ENCODE data around the gene CDC42BPG.
"Not testable (repeated sequence)": the region's sequence is repeated elsewhere in the genome, so short reads cannot be mapped to it uniquely, and the experiment has no call there.

CDC42BPG gene

GRCh38 chr11:64823568-64824119, 20.8 kb downstream of the CDC42BPG start:
- Histone ChIP-seq H3K36me3 (ENCODE audit: insufficient read depth, low read depth, low read length) (no peaks in the 10 kb centered on the region), H3K4me1 (ENCODE audit: insufficient read depth, low read length) (no peaks in the 10 kb centered on the region), H3K9ac (ENCODE audit: low read depth, low read length) (no peak overlapping the region), H3K27ac (ENCODE audit: low read length) (no peak overlapping the region), H3K27me3 (ENCODE audit: insufficient read depth, low read length) (no peaks in the 10 kb centered on the region), H3K4me3 (ENCODE audit: low read length) (no peak overlapping the region), H3K9me3 (ENCODE audit: insufficient read depth, low read depth, low read length) (no peaks in the 10 kb centered on the region)

- no peaks in the 10 kb centered on the region for H3K36me3 ChIP-seq (ENCODE audit: insufficient read depth, low read depth, low read length)
- no peak overlapping the region for H3K9ac ChIP-seq (ENCODE audit: low read depth, low read length)
- H3K4me1 ChIP-seq (ENCODE audit: insufficient read depth, low read length), result no peaks in the 10 kb centered on the region
- H3K27me3 ChIP-seq (ENCODE audit: insufficient read depth, low read length), result no peaks in the 10 kb centered on the region
- H3K4me3 ChIP-seq (ENCODE audit: low read length), result no peak overlapping the region
- H3K9me3 ChIP-seq (ENCODE audit: insufficient read depth, low read depth, low read length), result no peaks in the 10 kb centered on the region
- H3K27ac ChIP-seq (ENCODE audit: low read length), result no peak overlapping the region
These were observed 27.0 kb downstream of the CDC42BPG start for GRCh38 chr11:64817476-64817875.

GRCh38 chr11:64815433-64815832, 29.0 kb downstream of the CDC42BPG start:
- not testable (repeated sequence) for H3K4me3 ChIP-seq (ENCODE audit: low read length); H3K9me3 ChIP-seq (ENCODE audit: insufficient read depth, low read depth, low read length); H3K27ac ChIP-seq (ENCODE audit: low read length); H3K4me1 ChIP-seq (ENCODE audit: insufficient read depth, low read length); H3K9ac ChIP-seq (ENCODE audit: low read depth, low read length); H3K36me3 ChIP-seq (ENCODE audit: insufficient read depth, low read depth, low read length); H3K27me3 ChIP-seq (ENCODE audit: insufficient read depth, low read length)

GRCh38 chr11:64814712-64815187, 29.7 kb downstream of the CDC42BPG start:
- Histone ChIP-seq H3K27me3 (ENCODE audit: insufficient read depth, low read length) (no peaks in the 10 kb centered on the region), H3K9me3 (ENCODE audit: insufficient read depth, low read depth, low read length) (no peaks in the 10 kb centered on the region), H3K9ac (ENCODE audit: low read depth, low read length) (no peak overlapping the region), H3K4me1 (ENCODE audit: insufficient read depth, low read length) (no peaks in the 10 kb centered on the region), H3K4me3 (ENCODE audit: low read length) (no peak overlapping the region), H3K36me3 (ENCODE audit: insufficient read depth, low read depth, low read length) (no peaks in the 10 kb centered on the region), H3K27ac (ENCODE audit: low read length) (no peak overlapping the region)

GRCh38 chr11:64813826-64814225, 30.6 kb downstream of the CDC42BPG start:
- Histone ChIP-seq H3K4me3 (ENCODE audit: low read length) (no peak overlapping the region), H3K4me1 (ENCODE audit: insufficient read depth, low read length) (peaks cover 6% of the 10 kb centered on the region; the same call in 1 of the 2 replicates), H3K9me3 (ENCODE audit: insufficient read depth, low read depth, low read length) (no peaks in the 10 kb centered on the region), H3K27ac (ENCODE audit: low read length) (no peak overlapping the region), H3K9ac (ENCODE audit: low read depth, low read length) (no peak overlapping the region), H3K36me3 (ENCODE audit: insufficient read depth, low read depth, low read length) (no peaks in the 10 kb centered on the region), H3K27me3 (ENCODE audit: insufficient read depth, low read length) (no peaks in the 10 kb centered on the region)

- H3K36me3 ChIP-seq (ENCODE audit: insufficient read depth, low read depth, low read length), result peaks cover 24% of the 10 kb centered on the region
- no peaks in the 10 kb centered on the region for H3K27me3 ChIP-seq (ENCODE audit: insufficient read depth, low read length)
- H3K9me3 ChIP-seq (ENCODE audit: insufficient read depth, low read depth, low read length), result no peaks in the 10 kb centered on the region
- H3K9ac ChIP-seq (ENCODE audit: low read depth, low read length), result no peak overlapping the region
- H3K27ac ChIP-seq (ENCODE audit: low read length), result no peak overlapping the region
- peak overlapping the region; percentile 67 for H3K4me3 ChIP-seq (ENCODE audit: low read length)
- H3K4me1 ChIP-seq (ENCODE audit: insufficient read depth, low read length), result peaks cover 6% of the 10 kb centered on the region; the same call in 1 of the 2 replicates
These were observed 33.6 kb downstream of the CDC42BPG start for GRCh38 chr11:64810891-64811272.

- Histone ChIP-seq H3K27ac (ENCODE audit: low read length) (no peak within 1 kb of the TSS), H3K9me3 (ENCODE audit: insufficient read depth, low read depth, low read length) (no peaks in the 10 kb centered on the region), H3K9ac (ENCODE audit: low read depth, low read length) (peak within 1 kb of the TSS; percentile 77; the same call in 1 of the 2 replicates), H3K27me3 (ENCODE audit: insufficient read depth, low read length) (no peaks in the 10 kb centered on the region), H3K4me1 (ENCODE audit: insufficient read depth, low read length) (peaks cover 6% of the 10 kb centered on the region; the same call in 1 of the 2 replicates), H3K36me3 (ENCODE audit: insufficient read depth, low read depth, low read length) (peaks cover 29% of the 10 kb centered on the region), H3K4me3 (ENCODE audit: low read length) (peak within 1 kb of the TSS; percentile 91)
These were observed 34.1 kb downstream of the CDC42BPG start, which contains the start of gene MEN1 for GRCh38 chr11:64810271-64810890. Gene MEN1, minus strand, starts transcription at chr11:64810551. Its CDS starts 442 bp downstream, at chr11:64810109.

- Histone ChIP-seq H3K9ac (ENCODE audit: low read depth, low read length) (peak overlapping the region; percentile 77; the same call in 1 of the 2 replicates), H3K4me1 (ENCODE audit: insufficient read depth, low read length) (peaks cover 6% of the 10 kb centered on the region; the same call in 1 of the 2 replicates), H3K36me3 (ENCODE audit: insufficient read depth, low read depth, low read length) (peaks cover 35% of the 10 kb centered on the region), H3K9me3 (ENCODE audit: insufficient read depth, low read depth, low read length) (no peaks in the 10 kb centered on the region), H3K4me3 (ENCODE audit: low read length) (peak overlapping the region; percentile 91), H3K27ac (ENCODE audit: low read length) (no peak overlapping the region), H3K27me3 (ENCODE audit: insufficient read depth, low read length) (no peaks in the 10 kb centered on the region)
These were observed 34.6 kb downstream of the CDC42BPG start for GRCh38 chr11:64809781-64810241.

- no peak overlapping the region for H3K4me3 ChIP-seq (ENCODE audit: low read length)
These were observed 39.0 kb downstream of the CDC42BPG start for GRCh38 chr11:64805481-64805880.

GRCh38 chr11:64804346-64805210, 39.9 kb downstream of the CDC42BPG start:
- Histone ChIP-seq H3K4me3 (ENCODE audit: low read length) (peak overlapping the region; percentile 78; the same call in 1 of the 2 replicates), H3K9ac (ENCODE audit: low read depth, low read length) (peak overlapping the region; percentile 84; the same call in 1 of the 2 replicates)

More at GRCh38 chr11:64805481-64805880, 39.0 kb downstream of the CDC42BPG start:
- H3K27me3 ChIP-seq (ENCODE audit: insufficient read depth, low read length), result no peaks in the 10 kb centered on the region
- H3K9ac ChIP-seq (ENCODE audit: low read depth, low read length), result no peak overlapping the region
- H3K36me3 ChIP-seq (ENCODE audit: insufficient read depth, low read depth, low read length), result peaks cover 35% of the 10 kb centered on the region
- H3K9me3 ChIP-seq (ENCODE audit: insufficient read depth, low read depth, low read length), result no peaks in the 10 kb centered on the region
- H3K4me1 ChIP-seq (ENCODE audit: insufficient read depth, low read length), result peaks cover 10% of the 10 kb centered on the region; the same call in 1 of the 2 replicates
- no peak overlapping the region for H3K27ac ChIP-seq (ENCODE audit: low read length)

GRCh38 chr11:64803846-64804345, 40.6 kb downstream of the CDC42BPG start:
- Histone ChIP-seq H3K4me1 (ENCODE audit: insufficient read depth, low read length) (peaks cover 4% of the 10 kb centered on the region; the same call in 1 of the 2 replicates), H3K27me3 (ENCODE audit: insufficient read depth, low read length) (no peaks in the 10 kb centered on the region), H3K4me3 (ENCODE audit: low read length) (peak overlapping the region; percentile 78), H3K27ac (ENCODE audit: low read length) (peak overlapping the region; percentile 57), H3K9me3 (ENCODE audit: insufficient read depth, low read depth, low read length) (no peaks in the 10 kb centered on the region), H3K9ac (ENCODE audit: low read depth, low read length) (peak overlapping the region; percentile 84; the same call in 1 of the 2 replicates), H3K36me3 (ENCODE audit: insufficient read depth, low read depth, low read length) (peaks cover 35% of the 10 kb centered on the region)

More at GRCh38 chr11:64804346-64805210, 39.9 kb downstream of the CDC42BPG start:
- Histone ChIP-seq H3K4me1 (ENCODE audit: insufficient read depth, low read length) (peaks cover 9% of the 10 kb centered on the region; the same call in 1 of the 2 replicates), H3K9me3 (ENCODE audit: insufficient read depth, low read depth, low read length) (no peaks in the 10 kb centered on the region), H3K27me3 (ENCODE audit: insufficient read depth, low read length) (no peaks in the 10 kb centered on the region), H3K27ac (ENCODE audit: low read length) (no peak overlapping the region), H3K36me3 (ENCODE audit: insufficient read depth, low read depth, low read length) (peaks cover 35% of the 10 kb centered on the region)

Data from iPS-20b (cell line).